CD14-positive monocyte (primary cell): ENCODE measurements around the gene ZNF275. TPM values are rescaled to one million over a fixed set of nuclear protein-coding genes. Genes with fewer than 3 reads are reported as not detected.

Experiments used
- DNase-seq, 3 donors: peaks; one replicate each; pipeline ENCODE4 v3.0.0-alpha.2; 2011 to 2022
- H2AFZ ChIP-seq: 2 replicates; pipeline ENCODE4 v1.6.0; 2012; ENCODE audit warnings: mild to moderate bottlenecking, low read depth, low read length, inconsistent platforms; ENCODE audit not compliant: insufficient read depth, poor library complexity, severe bottlenecking
- H3K27ac ChIP-seq, 2 donors: 1 replicate in 1 of 2; 2 replicates in 1 of 2; pipeline ENCODE4 v1.5.1; 2012 to 2013; ENCODE audit warnings: low read length in 2 of 2, control low read depth in 1 of 2, inconsistent platforms in 1 of 2, low read depth in 1 of 2, mild to moderate bottlenecking in 1 of 2
- H3K27me3 ChIP-seq, 2 donors: one replicate each; pipeline versions ENCODE4 v1.6.0 to v1.6.1; 2011 to 2013; ENCODE audit warnings: low read length in 2 of 2; ENCODE audit not compliant: control insufficient read depth in 2 of 2, insufficient read depth in 2 of 2
- H3K36me3 ChIP-seq, 2 donors: replicated peaks in 1 of 2; 1 replicate in 1 of 2; 2 replicates in 1 of 2; pipeline versions ENCODE4 v1.5.1 to v1.6.1; 2012 to 2013; ENCODE audit warnings: low read length in 2 of 2, control low read depth in 1 of 2, inconsistent platforms in 1 of 2, mild to moderate bottlenecking in 1 of 2; ENCODE audit not compliant: insufficient read depth in 2 of 2, control insufficient read depth in 1 of 2
- H3K4me1 ChIP-seq, 2 donors: 1 replicate in 1 of 2; 2 replicates in 1 of 2; pipeline versions ENCODE4 v1.5.1 to v1.6.1; 2012 to 2013; ENCODE audit warnings: low read length in 2 of 2, control low read depth in 1 of 2, inconsistent platforms in 1 of 2, mild to moderate bottlenecking in 1 of 2, moderate library complexity in 1 of 2; ENCODE audit not compliant: insufficient read depth in 2 of 2, control insufficient read depth in 1 of 2
- H3K4me2 ChIP-seq: replicated peaks from 2 replicates; pipeline ENCODE3; 2012; ENCODE audit warnings: low read length, moderate library complexity, mild to moderate bottlenecking; ENCODE audit not compliant: poor library complexity, severe bottlenecking; ENCODE audit errors: extremely low read depth
- H3K4me3 ChIP-seq, 3 experiments: fragments of 200-600 bp in 1 of 3; sonication (generic) in 1 of 3; replicated peaks in 1 of 3; 1 replicate in 2 of 3; 2 replicates in 1 of 3; pipeline ENCODE4 v1.5.1; 2011 to 2013; ENCODE audit warnings: low read length in 3 of 3, mild to moderate bottlenecking in 3 of 3, control low read depth in 2 of 3, low read depth in 2 of 3, inconsistent platforms in 1 of 3, moderate library complexity in 1 of 3
- H3K79me2 ChIP-seq: 2 replicates; pipeline ENCODE4 v1.6.0; 2012; ENCODE audit warnings: mild to moderate bottlenecking, control low read depth, inconsistent platforms, low read length, moderate library complexity; ENCODE audit not compliant: insufficient read depth
- H3K9ac ChIP-seq: 2 replicates; pipeline ENCODE4 v1.6.0; 2017; ENCODE audit warnings: low read length, mild to moderate bottlenecking; ENCODE audit not compliant: insufficient read depth, poor library complexity, severe bottlenecking
- H3K9me3 ChIP-seq, 2 donors: replicated peaks in 1 of 2; 1 replicate in 1 of 2; 2 replicates in 1 of 2; pipeline versions ENCODE4 v1.5.1 to v1.6.1; 2012 to 2013; ENCODE audit warnings: low read length in 2 of 2, control low read depth in 1 of 2; ENCODE audit not compliant: control insufficient read depth in 1 of 2, insufficient read depth in 1 of 2
- H4K20me1 ChIP-seq: 2 replicates; pipeline ENCODE4 v1.6.0; 2012; ENCODE audit warnings: mild to moderate bottlenecking, low read length, control low read depth, moderate library complexity; ENCODE audit not compliant: insufficient read depth
- H3K27ac Mint-ChIP-seq, 7 donors: one replicate each; pipeline ENCODE4 v1.8.0; 2020; ENCODE audit warnings: mild to moderate bottlenecking in 7 of 7, mixed read lengths in 7 of 7, moderate library complexity in 6 of 7, inconsistent platforms in 2 of 7
- H3K27me3 Mint-ChIP-seq, 3 donors: one replicate each; pipeline ENCODE4 v1.8.0; 2021 to 2022; ENCODE audit warnings: low read depth in 3 of 3, mild to moderate bottlenecking in 3 of 3, mixed read lengths in 3 of 3, moderate library complexity in 3 of 3, inconsistent platforms in 1 of 3
- H3K36me3 Mint-ChIP-seq, 2 donors: one replicate each; pipeline ENCODE4 v1.8.0; 2020; ENCODE audit warnings: mixed read lengths in 2 of 2, inconsistent platforms in 1 of 2, mild to moderate bottlenecking in 1 of 2
- H3K4me1 Mint-ChIP-seq: one replicate; pipeline ENCODE4 v1.8.0; 2020; ENCODE audit warnings: mild to moderate bottlenecking, mixed read lengths
- H3K4me3 Mint-ChIP-seq, 2 donors: one replicate each; pipeline ENCODE4 v1.8.0; 2020; ENCODE audit warnings: mild to moderate bottlenecking in 2 of 2, mixed read lengths in 2 of 2, moderate library complexity in 1 of 2
- H3K9me3 Mint-ChIP-seq, 7 donors: one replicate each; pipeline ENCODE4 v1.8.0; 2020 to 2022; ENCODE audit warnings: mixed read lengths in 7 of 7, mild to moderate bottlenecking in 6 of 7, moderate library complexity in 6 of 7, inconsistent platforms in 2 of 7
- CTCF ChIP-seq: fragments of 200-600 bp; IDR thresholded peaks from one replicate; pipeline ENCODE4 v1.8.0; 2022; ENCODE audit warnings: antibody characterized with exemption, mild to moderate bottlenecking
- WGBS: methylation state at CpG from one replicate; pipeline ENCODE4 v1.1.5; 2013; ENCODE audit warnings: missing lambda C conversion rate; ENCODE audit not compliant: insufficient coverage; 5-methylcytosine and 5-hydroxymethylcytosine counted together
- intact Hi-C, 2 donors: fragments of 100-400 bp; cut with micrococcal nuclease; formaldehyde crosslinking; loops; one replicate each; pipeline versions ENCODE4 v1.15.0 to v1.15.1; 2023
- polyA plus RNA-seq, 3 donors: library from polyadenylated mRNA; depleted of rRNA in 1 of 3; unstranded in 2 of 3; stranded (reverse) in 1 of 3; fragments of 300-500 nt in 2 of 3; fragments of >200 nt in 1 of 3; fragmentation: Illumina TruSeq in 2 of 3; gene quantifications; 1 replicate in 2 of 3; 2 replicates in 1 of 3; pipeline ENCODE4 v1.2.3, GENCODE V29; 2012 to 2021

The ZNF275 gene
- polyA plus RNA-seq, 3 donors, result 1.0 to 4.7 (median 2.1) TPM

GRCh38 chrX:153304988-153305736, 28.8 kb upstream of the ZNF275 start:
- no peak for DNase-seq
- Mint-ChIP-seq H3K27ac (no peak overlapping the region), H3K36me3 (no peaks in the 10 kb centered on the region), H3K4me3 (no peak overlapping the region), H3K9me3 (peaks cover 0 to 3% (median 0%) of the 10 kb centered on the region in 7 donors), H3K27me3 (peaks cover 16 to 33% (median 28%) of the 10 kb centered on the region in 3 donors), H3K4me1 (no peaks in the 10 kb centered on the region)
- Histone ChIP-seq H3K9ac (no peak overlapping the region), H3K4me3 (no peak overlapping the region), H3K4me2 (no peak overlapping the region), H3K79me2 (no peaks in the 10 kb centered on the region), H3K36me3 (no peaks in the 10 kb centered on the region), H3K4me1 (no peaks in the 10 kb centered on the region), H3K27me3 (peaks cover 3 to 25% of the 10 kb centered on the region in 2 donors), H3K9me3 (no peaks in the 10 kb centered on the region), H3K27ac (no peak overlapping the region), H2AFZ (no peak overlapping the region), H4K20me1 (no peaks in the 10 kb centered on the region)
- intact Hi-C loops, result no loop called here
- no CpG with 5 or more reads among the region's 9 CpGs for WGBS
- TF ChIP-seq CTCF, result no peak

- WGBS, result 100% methylated on average over 1 of the region's 3 CpGs
- Histone ChIP-seq H3K27me3 (peaks cover 0 to 20% of the 10 kb centered on the region in 2 donors), H2AFZ (no peak overlapping the region), H3K9me3 (no peaks in the 10 kb centered on the region), H3K9ac (no peak overlapping the region), H3K36me3 (no peaks in the 10 kb centered on the region), H4K20me1 (no peaks in the 10 kb centered on the region), H3K27ac (no peak overlapping the region), H3K4me2 (no peak overlapping the region), H3K4me1 (no peaks in the 10 kb centered on the region), H3K4me3 (no peak overlapping the region), H3K79me2 (no peaks in the 10 kb centered on the region)
- Mint-ChIP-seq H3K9me3 (peaks cover 0 to 3% (median 0%) of the 10 kb centered on the region in 7 donors), H3K36me3 (no peaks in the 10 kb centered on the region), H3K4me3 (no peak overlapping the region), H3K27ac (no peak overlapping the region), H3K4me1 (no peaks in the 10 kb centered on the region), H3K27me3 (peaks cover 14 to 31% (median 25%) of the 10 kb centered on the region in 3 donors)
- intact Hi-C loops, result no loop called here
- no peak for DNase-seq
- no peak for TF ChIP-seq CTCF
These were observed 28.0 kb upstream of the ZNF275 start for GRCh38 chrX:153305972-153306371.
